GM23338 (cell line): ENCODE measurements around the gene FIG4. TPM values are rescaled to one million over a fixed set of nuclear protein-coding genes. Genes with fewer than 3 reads are reported as not detected.

Experiments used
- ATAC-seq: fragments of 200-7000 bp; cut with Tn5 transposase; 3 replicates; pipeline ENCODE4 v1.9.1; 2020
- DNase-seq: peaks from one replicate; pipeline ENCODE4 v3.0.0-alpha.2; 2015; ENCODE audit warnings: low spot score
- H2AFZ ChIP-seq: fragments of 200-600 bp; sonication (generic); 2 replicates; pipeline ENCODE4 v1.8.0; 2016; ENCODE audit warnings: antibody characterized with exemption, mild to moderate bottlenecking, moderate library complexity
- H3F3A ChIP-seq: fragments of 200-600 bp; sonication (generic); replicated peaks from 2 replicates; pipeline ENCODE4 v1.8.0; 2017; ENCODE audit warnings: antibody characterized with exemption, mixed run types, low read depth
- H3K27ac ChIP-seq: fragments of 200-600 bp; sonication (generic); 2 replicates; pipeline ENCODE4 v1.6.1; 2016; ENCODE audit warnings: low read depth
- H3K27me3 ChIP-seq: fragments of 200-600 bp; sonication (generic); 2 replicates; pipeline ENCODE4 v1.8.0; 2016; ENCODE audit warnings: mild to moderate bottlenecking, mixed run types, moderate library complexity; ENCODE audit not compliant: insufficient read depth
- H3K36me3 ChIP-seq: fragments of 200-600 bp; sonication (generic); 2 replicates; pipeline ENCODE4 v1.8.0; 2016; ENCODE audit warnings: mild to moderate bottlenecking; ENCODE audit not compliant: insufficient read depth
- H3K4me1 ChIP-seq: fragments of 200-600 bp; sonication (generic); 2 replicates; pipeline ENCODE4 v1.8.0; 2016; ENCODE audit warnings: mild to moderate bottlenecking, moderate library complexity; ENCODE audit not compliant: insufficient read depth
- H3K4me2 ChIP-seq: fragments of 200-600 bp; sonication (generic); 2 replicates; pipeline ENCODE4 v1.7.1; 2017; ENCODE audit warnings: mixed run types
- H3K4me3 ChIP-seq: fragments of 200-600 bp; sonication (generic); 2 replicates; pipeline ENCODE4 v1.6.1; 2016; ENCODE audit warnings: mixed run types
- H3K79me2 ChIP-seq: fragments of 200-600 bp; sonication (generic); replicated peaks from 2 replicates; pipeline ENCODE4 v1.8.0; 2017; ENCODE audit warnings: mild to moderate bottlenecking; ENCODE audit not compliant: insufficient read depth
- H3K9me2 ChIP-seq: fragments of 200-600 bp; sonication (generic); 2 replicates; pipeline ENCODE4 v1.8.0; 2017; ENCODE audit not compliant: insufficient read depth
- H4K20me1 ChIP-seq: fragments of 200-600 bp; sonication (generic); replicated peaks from 2 replicates; pipeline ENCODE4 v1.8.0; 2017; ENCODE audit warnings: mild to moderate bottlenecking; ENCODE audit not compliant: insufficient read depth
- H3K27ac Mint-ChIP-seq: 2 replicates; pipeline ENCODE4 v1.8.0; 2020; ENCODE audit warnings: inconsistent platforms, mild to moderate bottlenecking, moderate library complexity, mixed read lengths
- H3K27me3 Mint-ChIP-seq: 3 replicates; pipeline ENCODE4 v1.8.0; 2022; ENCODE audit warnings: low read depth, mild to moderate bottlenecking, moderate library complexity, mixed read lengths, inconsistent platforms; ENCODE audit not compliant: insufficient read depth, poor library complexity
- H3K36me3 Mint-ChIP-seq: 3 replicates; pipeline ENCODE4 v1.8.0; 2021; ENCODE audit warnings: low read depth, mild to moderate bottlenecking, inconsistent platforms, moderate library complexity, mixed read lengths
- H3K4me1 Mint-ChIP-seq: 3 replicates; pipeline ENCODE4 v1.8.0; 2020; ENCODE audit warnings: mild to moderate bottlenecking, inconsistent platforms, mixed read lengths
- H3K4me3 Mint-ChIP-seq: 3 replicates; pipeline ENCODE4 v1.8.0; 2021; ENCODE audit warnings: moderate library complexity, mild to moderate bottlenecking, inconsistent platforms, mixed read lengths
- H3K9me3 Mint-ChIP-seq: 3 replicates; pipeline ENCODE4 v1.8.0; 2020; ENCODE audit warnings: moderate library complexity, mild to moderate bottlenecking, inconsistent platforms, mixed read lengths
- CREB1 ChIP-seq: fragments of 250-450 bp; sonication (Bioruptor Pico); IDR thresholded peaks from 2 replicates; pipeline ENCODE4 v1.5.0; 2020; ENCODE audit warnings: low read depth, mild to moderate bottlenecking, moderate library complexity
- EZH2 ChIP-seq: fragments of 200-600 bp; sonication (generic); IDR thresholded peaks from one replicate; pipeline ENCODE4 v1.8.0; 2017; ENCODE audit warnings: antibody characterized with exemption, mild to moderate bottlenecking, low read depth; ENCODE audit not compliant: unreplicated experiment
- EZH2phosphoT487 ChIP-seq: fragments of 200-600 bp; sonication (generic); IDR thresholded peaks from one replicate; pipeline ENCODE4 v1.8.1; 2018; ENCODE audit warnings: antibody characterized with exemption; ENCODE audit not compliant: unreplicated experiment
- NANOG ChIP-seq: IDR thresholded peaks from 2 replicates; pipeline ENCODE4 v1.6.1; 2016; ENCODE audit warnings: antibody characterized with exemption, borderline replicate concordance
- POLR2AphosphoS5 ChIP-seq: IDR thresholded peaks from 2 replicates; pipeline ENCODE4 v1.6.1; 2016; ENCODE audit warnings: antibody characterized with exemption, low read depth
- ZNF114 ChIP-seq: fragments of 250-450 bp; sonication (Bioruptor Pico); IDR thresholded peaks from 2 replicates; pipeline ENCODE4 v1.5.0; 2020; ENCODE audit warnings: mild to moderate bottlenecking, moderate library complexity
- polyA plus RNA-seq: library from polyadenylated mRNA; unstranded; fragments of >200 nt; fragmentation: Nextera tagmentation; extraction: Ambion mirVana; gene quantifications from 2 replicates; pipeline ENCODE4 v1.2.1, GENCODE V29; 2016
- total RNA-seq: library from RNA; depleted of rRNA; stranded (reverse); fragments of >200 nt; shearing (Covaris generic); gene quantifications from 2 replicates; pipeline ENCODE4 v1.2.3, GENCODE V29; 2014
- TF ChIP-seq, protein P1 (sequence below): fragments of 250-450 bp; sonication (Bioruptor Pico); IDR thresholded peaks from 2 replicates; pipeline ENCODE4 v1.5.0; 2020; ENCODE audit warnings: mild to moderate bottlenecking, moderate library complexity
- TF ChIP-seq, protein P2 (sequence below): IDR thresholded peaks from one replicate; pipeline ENCODE4 v1.6.1; 2018; ENCODE audit warnings: antibody characterized with exemption; ENCODE audit not compliant: unreplicated experiment

Gene FIG4
- total and polyA plus RNA-seq, 2 experiments from 2014 or later: 7.0 to 16.9 TPM

DNA sequence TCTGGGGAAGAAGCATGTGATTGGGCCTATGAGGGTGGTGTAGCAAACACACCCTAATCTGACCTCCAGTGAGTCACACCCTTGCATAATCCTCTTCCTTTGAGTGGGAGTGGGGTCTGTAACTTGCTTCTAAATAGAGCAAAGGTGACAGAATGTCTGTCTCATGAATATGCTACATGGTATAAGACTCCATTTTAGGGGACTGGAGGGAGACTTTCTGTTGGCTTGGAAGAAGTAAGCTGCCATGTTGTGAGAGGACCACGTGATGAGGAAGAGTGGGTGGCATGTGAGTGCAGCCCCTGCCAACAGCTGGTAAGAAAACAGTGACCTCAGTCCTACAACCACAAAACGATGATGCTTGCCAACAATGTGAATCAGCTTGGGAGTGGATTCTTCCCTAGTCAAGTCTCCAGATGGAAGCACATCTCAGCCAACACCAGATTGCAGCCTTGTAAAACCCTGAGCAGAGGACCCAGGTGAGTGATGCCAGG, 3.8 kb upstream of the FIG4 start:
- Mint-ChIP-seq H3K27me3 (peaks cover 4% of the 10 kb centered on the region), H3K27ac (no peak overlapping the region), H3K4me3 (no peak overlapping the region), H3K4me1 (peaks cover 16% of the 10 kb centered on the region), H3K36me3 (peaks cover 20% of the 10 kb centered on the region), H3K9me3 (peaks cover 26% of the 10 kb centered on the region)
- Histone ChIP-seq H4K20me1 (no peaks in the 10 kb centered on the region), H3K27ac (no peak overlapping the region), H3K36me3 (no peaks in the 10 kb centered on the region), H3K4me3 (no peak overlapping the region), H3K9me2 (no peaks in the 10 kb centered on the region), H2AFZ (no peak overlapping the region), H3F3A (0 out of 2 replicates have a peak, but pooled peaks cover 3% of the 10 kb centered on the region), H3K4me2 (no peak overlapping the region), H3K79me2 (peaks cover 9% of the 10 kb centered on the region), H3K27me3 (no peaks in the 10 kb centered on the region), H3K4me1 (peaks cover 3% of the 10 kb centered on the region; the same call in 1 of the 2 replicates)
- DNase-seq (no peak), ATAC-seq (no peak)
- TF ChIP-seq EZH2: no peak
- no peak for TF ChIP-seq EZH2phosphoT487
- no peak for TF ChIP-seq POLR2AphosphoS5

DNA sequence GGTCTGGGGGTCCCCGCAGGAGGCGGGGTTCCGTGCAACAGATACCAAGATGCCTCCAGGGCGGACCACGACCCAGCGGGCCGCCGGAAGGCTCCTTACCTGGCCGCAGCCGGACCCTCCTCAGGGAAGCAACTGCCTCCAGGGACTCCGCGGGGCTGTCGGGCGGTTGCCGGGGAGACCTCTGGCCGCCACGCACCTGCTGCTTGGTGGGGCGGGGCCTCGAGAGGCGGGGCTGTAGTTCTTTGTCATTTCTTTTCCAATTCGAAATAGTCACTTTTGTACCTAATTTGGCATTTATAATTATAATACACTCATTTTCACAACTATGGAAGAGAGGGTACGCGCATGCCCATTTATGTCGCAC, 741 bp upstream of the FIG4 start:
- Histone ChIP-seq H3K4me2 (peak overlapping the region; percentile 96), H3K27me3 (no peaks in the 10 kb centered on the region), H3K9me2 (no peaks in the 10 kb centered on the region), H3K36me3 (no peaks in the 10 kb centered on the region), H3K79me2 (peaks cover 30% of the 10 kb centered on the region), H3F3A (0 out of 2 replicates have a peak, but pooled peaks cover 3% of the 10 kb centered on the region), H3K27ac (peak overlapping the region; percentile 96), H2AFZ (peak overlapping the region; percentile 99), H4K20me1 (no peaks in the 10 kb centered on the region), H3K4me1 (peaks cover 3% of the 10 kb centered on the region; the same call in 1 of the 2 replicates), H3K4me3 (peak overlapping the region; percentile 84)
- H3K9me3 Mint-ChIP-seq: peaks cover 3% of the 10 kb centered on the region; the same call in 1 of the 3 replicates
- ATAC-seq (peak; percentile 93), DNase-seq (peak; percentile 96)
- H3K4me1 Mint-ChIP-seq: peaks cover 17% of the 10 kb centered on the region
- H3K4me3 Mint-ChIP-seq: peak overlapping the region; percentile 89
- TF ChIP-seq EZH2 (no peak), NANOG (no peak), EZH2phosphoT487 (no peak), CREB1 (no peak), ZNF114 (CRISPR knock-in tag) (no peak)
- TF ChIP-seq, protein P1, sequence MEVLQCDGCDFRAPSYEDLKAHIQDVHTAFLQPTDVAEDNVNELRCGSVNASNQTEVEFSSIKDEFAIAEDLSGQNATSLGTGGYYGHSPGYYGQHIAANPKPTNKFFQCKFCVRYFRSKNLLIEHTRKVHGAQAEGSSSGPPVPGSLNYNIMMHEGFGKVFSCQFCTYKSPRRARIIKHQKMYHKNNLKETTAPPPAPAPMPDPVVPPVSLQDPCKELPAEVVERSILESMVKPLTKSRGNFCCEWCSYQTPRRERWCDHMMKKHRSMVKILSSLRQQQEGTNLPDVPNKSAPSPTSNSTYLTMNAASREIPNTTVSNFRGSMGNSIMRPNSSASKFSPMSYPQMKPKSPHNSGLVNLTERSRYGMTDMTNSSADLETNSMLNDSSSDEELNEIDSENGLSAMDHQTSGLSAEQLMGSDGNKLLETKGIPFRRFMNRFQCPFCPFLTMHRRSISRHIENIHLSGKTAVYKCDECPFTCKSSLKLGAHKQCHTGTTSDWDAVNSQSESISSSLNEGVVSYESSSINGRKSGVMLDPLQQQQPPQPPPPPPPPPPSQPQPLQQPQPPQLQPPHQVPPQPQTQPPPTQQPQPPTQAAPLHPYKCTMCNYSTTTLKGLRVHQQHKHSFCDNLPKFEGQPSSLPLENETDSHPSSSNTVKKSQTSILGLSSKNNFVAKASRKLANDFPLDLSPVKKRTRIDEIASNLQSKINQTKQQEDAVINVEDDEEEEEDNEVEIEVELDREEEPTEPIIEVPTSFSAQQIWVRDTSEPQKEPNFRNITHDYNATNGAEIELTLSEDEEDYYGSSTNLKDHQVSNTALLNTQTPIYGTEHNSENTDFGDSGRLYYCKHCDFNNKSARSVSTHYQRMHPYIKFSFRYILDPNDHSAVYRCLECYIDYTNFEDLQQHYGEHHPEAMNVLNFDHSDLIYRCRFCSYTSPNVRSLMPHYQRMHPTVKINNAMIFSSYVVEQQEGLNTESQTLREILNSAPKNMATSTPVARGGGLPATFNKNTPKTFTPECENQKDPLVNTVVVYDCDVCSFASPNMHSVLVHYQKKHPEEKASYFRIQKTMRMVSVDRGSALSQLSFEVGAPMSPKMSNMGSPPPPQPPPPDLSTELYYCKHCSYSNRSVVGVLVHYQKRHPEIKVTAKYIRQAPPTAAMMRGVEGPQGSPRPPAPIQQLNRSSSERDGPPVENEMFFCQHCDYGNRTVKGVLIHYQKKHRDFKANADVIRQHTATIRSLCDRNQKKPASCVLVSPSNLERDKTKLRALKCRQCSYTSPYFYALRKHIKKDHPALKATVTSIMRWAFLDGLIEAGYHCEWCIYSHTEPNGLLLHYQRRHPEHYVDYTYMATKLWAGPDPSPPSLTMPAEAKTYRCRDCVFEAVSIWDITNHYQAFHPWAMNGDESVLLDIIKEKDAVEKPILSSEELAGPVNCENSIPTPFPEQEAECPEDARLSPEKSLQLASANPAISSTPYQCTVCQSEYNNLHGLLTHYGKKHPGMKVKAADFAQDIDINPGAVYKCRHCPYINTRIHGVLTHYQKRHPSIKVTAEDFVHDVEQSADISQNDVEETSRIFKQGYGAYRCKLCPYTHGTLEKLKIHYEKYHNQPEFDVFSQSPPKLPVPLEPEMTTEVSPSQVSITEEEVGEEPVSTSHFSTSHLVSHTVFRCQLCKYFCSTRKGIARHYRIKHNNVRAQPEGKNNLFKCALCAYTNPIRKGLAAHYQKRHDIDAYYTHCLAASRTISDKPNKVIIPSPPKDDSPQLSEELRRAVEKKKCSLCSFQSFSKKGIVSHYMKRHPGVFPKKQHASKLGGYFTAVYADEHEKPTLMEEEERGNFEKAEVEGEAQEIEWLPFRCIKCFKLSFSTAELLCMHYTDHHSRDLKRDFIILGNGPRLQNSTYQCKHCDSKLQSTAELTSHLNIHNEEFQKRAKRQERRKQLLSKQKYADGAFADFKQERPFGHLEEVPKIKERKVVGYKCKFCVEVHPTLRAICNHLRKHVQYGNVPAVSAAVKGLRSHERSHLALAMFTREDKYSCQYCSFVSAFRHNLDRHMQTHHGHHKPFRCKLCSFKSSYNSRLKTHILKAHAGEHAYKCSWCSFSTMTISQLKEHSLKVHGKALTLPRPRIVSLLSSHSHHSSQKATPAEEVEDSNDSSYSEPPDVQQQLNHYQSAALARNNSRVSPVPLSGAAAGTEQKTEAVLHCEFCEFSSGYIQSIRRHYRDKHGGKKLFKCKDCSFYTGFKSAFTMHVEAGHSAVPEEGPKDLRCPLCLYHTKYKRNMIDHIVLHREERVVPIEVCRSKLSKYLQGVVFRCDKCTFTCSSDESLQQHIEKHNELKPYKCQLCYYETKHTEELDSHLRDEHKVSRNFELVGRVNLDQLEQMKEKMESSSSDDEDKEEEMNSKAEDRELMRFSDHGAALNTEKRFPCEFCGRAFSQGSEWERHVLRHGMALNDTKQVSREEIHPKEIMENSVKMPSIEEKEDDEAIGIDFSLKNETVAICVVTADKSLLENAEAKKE (CRISPR knock-in tag): no peak
- TF ChIP-seq, protein P2, sequence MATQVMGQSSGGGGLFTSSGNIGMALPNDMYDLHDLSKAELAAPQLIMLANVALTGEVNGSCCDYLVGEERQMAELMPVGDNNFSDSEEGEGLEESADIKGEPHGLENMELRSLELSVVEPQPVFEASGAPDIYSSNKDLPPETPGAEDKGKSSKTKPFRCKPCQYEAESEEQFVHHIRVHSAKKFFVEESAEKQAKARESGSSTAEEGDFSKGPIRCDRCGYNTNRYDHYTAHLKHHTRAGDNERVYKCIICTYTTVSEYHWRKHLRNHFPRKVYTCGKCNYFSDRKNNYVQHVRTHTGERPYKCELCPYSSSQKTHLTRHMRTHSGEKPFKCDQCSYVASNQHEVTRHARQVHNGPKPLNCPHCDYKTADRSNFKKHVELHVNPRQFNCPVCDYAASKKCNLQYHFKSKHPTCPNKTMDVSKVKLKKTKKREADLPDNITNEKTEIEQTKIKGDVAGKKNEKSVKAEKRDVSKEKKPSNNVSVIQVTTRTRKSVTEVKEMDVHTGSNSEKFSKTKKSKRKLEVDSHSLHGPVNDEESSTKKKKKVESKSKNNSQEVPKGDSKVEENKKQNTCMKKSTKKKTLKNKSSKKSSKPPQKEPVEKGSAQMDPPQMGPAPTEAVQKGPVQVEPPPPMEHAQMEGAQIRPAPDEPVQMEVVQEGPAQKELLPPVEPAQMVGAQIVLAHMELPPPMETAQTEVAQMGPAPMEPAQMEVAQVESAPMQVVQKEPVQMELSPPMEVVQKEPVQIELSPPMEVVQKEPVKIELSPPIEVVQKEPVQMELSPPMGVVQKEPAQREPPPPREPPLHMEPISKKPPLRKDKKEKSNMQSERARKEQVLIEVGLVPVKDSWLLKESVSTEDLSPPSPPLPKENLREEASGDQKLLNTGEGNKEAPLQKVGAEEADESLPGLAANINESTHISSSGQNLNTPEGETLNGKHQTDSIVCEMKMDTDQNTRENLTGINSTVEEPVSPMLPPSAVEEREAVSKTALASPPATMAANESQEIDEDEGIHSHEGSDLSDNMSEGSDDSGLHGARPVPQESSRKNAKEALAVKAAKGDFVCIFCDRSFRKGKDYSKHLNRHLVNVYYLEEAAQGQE: no peak
- peaks cover 1% of the 10 kb centered on the region for H3K36me3 Mint-ChIP-seq
- peak overlapping the region; percentile 97 for H3K27ac Mint-ChIP-seq
- peaks cover 4% of the 10 kb centered on the region for H3K27me3 Mint-ChIP-seq
